ENCODE results near the gene CABP2.
"Not testable (repeated sequence)": the region's sequence is repeated elsewhere in the genome, so short reads cannot be mapped to it uniquely, and the experiment has no call there.

Gene CABP2

GRCh38 chr11:67476692-67477091, 46.6 kb downstream of the CABP2 start:
- not testable (repeated sequence) for DNase-seq (ENCODE audit: low read depth)

DNA sequence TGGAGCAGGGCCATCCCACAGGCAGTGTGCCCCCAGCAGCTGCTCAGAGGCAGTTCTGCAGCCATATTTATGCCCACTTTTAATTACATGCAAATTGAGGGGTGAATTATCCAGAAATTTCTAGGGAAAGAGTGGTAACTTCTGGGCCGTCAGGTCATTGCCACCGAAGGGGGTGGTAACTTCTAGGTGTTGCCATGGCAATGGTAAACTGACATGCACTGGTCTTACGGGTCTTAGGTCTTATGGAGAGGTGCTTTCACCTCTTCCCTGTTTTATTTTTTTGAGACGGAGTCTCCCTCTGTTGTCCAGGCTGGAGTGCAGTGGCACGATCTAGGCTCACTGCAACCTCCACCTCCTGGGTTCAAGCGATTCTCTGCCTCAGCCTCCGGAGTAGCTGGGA, 50.4 kb downstream of the CABP2 start:
- no peak for DNase-seq (ENCODE audit: low read depth)

GRCh38 chr11:67470337-67471002, 52.8 kb downstream of the CABP2 start:
- DNase-seq (ENCODE audit: low read depth) = no peak

GRCh38 chr11:67469508-67469811, 53.8 kb downstream of the CABP2 start:
- DNase-seq (ENCODE audit: low read depth) = no peak

Measured in stromal cell of bone marrow (primary cell).